Suppressor macrophage treated with lipopolysaccharide for 4 hours (primary cell): ENCODE results near the gene KCTD2.
A peak's percentile ranks its signal among the peaks of the same experiment; 100 is the strongest.
"Not testable (repeated sequence)": the region's sequence is repeated elsewhere in the genome, so short reads cannot be mapped to it uniquely, and the experiment has no call there.

Experiments
- DNase-seq: peaks from one replicate; pipeline ENCODE4 v3.0.0-alpha.2; 2020

The KCTD2 gene

DNA sequence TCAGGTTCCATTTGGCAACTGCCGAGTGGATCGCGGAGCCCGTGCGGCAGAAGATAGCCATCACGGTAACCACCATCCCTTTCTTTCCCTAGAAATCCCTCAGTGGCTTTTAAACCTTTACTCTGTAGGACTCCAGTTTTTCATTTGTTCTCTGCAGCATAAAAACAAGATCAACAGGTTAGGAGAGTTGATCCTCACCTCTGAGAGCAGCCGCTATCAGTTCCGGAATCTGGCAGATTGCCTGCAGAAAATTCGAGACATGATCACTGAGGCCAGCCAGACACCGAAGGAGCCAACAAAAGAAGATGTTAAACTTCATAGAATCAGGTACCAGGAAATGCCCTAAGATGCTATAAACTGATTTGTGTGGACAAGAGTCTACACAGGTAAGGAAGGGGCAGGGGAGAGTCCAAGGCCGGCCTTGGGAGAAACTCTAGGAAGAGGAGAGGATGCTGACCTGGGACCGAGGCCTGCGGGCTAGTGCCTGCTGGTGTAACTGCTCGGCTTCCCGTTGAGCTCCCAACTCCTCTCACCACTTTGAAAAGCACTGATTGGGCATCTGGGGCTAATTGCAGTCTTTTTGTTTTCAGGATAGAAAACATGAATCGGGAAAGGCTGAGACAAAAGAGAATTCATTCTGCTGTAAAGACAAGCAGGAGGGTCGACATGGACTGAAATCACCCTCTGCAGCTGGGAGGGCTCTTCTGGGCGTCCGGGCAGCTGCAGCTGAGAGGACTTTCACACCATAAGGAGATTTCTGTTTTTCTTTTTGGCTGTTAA, 26.5 kb upstream of the KCTD2 start:
- no peak for DNase-seq

DNA sequence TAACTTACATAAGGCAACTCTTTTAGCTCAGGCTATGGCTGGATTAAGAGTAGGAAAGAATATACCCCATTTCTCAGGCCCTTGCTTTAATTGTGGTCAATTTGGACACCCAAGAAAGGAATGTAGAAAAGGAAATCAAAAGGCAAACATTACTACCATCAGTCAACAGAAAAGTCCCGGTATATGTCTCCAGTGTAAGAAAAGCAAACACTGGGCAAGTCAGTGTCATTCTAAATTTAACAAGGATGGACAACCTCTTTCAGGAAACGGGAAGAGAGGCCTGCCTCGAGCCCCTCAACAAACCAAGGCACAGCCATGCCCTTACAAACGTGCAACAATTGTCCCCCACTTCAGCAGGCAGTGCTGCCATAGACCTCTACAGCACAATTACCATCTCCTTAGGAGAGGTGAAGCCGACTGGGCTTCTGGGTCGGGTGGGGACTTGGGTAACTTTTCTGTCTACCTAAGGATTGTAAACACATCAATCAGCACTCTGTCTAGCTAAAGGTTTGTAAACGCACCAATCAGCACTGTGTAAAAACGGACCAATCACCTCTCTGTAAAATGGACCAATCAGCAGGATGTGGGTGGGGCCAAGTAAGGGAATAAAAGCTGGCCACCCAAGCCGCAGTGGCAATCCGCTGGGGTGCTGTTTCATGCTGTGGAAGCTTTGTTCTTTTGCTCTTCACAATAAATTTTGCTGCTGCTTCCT, 22.2 kb upstream of the KCTD2 start:
- DNase-seq: no peak

DNA sequence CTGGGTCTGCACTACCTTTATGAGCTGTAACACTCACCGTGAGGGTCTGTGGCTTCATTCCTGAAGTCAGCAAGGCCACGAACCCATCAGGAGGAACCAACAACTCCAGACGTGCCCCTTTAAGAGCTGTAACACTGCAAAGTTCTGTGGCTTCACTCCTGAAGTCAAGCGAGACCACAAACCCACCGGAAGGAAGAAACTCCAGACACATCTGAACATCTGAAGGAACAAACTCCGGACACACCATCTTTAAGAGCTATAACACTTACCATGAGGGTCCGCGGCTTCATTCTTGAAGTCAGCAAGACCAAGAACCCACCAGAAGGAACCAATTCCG, 21.7 kb upstream of the KCTD2 start:
- not testable (repeated sequence) for DNase-seq

DNA sequence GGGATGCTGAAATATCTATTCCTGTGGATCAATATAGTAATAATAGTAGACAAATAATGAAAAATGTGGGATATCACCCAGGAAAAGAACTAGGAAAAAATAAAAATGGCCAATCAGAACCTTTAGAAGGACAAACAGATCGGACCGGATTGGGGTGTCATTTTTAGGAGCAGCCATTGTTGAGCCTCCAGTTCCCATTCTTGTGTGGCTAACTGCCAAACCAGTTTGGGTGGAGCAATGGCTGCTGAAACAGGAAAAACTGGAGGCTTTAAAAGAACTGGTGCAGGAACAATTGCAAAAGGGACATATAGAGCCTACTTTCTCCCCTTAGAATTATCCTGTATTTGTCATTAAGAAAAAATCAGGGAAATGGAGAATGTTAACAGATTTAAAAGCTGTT, 20.4 kb upstream of the KCTD2 start:
- DNase-seq: peak; percentile 18

DNA sequence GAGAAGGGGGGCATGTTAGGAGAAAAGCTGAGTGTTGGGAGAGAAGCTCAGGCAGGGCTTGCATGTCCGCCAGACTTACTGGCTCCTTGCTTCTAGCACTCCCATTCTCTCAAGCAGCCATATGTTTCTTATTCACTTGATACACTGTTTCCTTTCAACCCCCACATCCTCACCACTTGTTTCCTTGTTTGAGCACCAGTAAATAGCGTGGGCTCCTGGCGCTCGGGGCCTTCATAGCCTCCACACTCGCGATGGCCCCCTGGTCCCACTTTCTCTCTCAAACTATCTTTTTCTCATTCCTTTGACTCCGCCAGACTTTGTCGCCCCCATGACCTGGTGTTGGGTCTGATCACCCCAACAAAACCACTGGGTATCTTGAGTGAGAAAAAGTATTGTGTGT, 16.9 kb upstream of the KCTD2 start:
- DNase-seq: no peak

DNA sequence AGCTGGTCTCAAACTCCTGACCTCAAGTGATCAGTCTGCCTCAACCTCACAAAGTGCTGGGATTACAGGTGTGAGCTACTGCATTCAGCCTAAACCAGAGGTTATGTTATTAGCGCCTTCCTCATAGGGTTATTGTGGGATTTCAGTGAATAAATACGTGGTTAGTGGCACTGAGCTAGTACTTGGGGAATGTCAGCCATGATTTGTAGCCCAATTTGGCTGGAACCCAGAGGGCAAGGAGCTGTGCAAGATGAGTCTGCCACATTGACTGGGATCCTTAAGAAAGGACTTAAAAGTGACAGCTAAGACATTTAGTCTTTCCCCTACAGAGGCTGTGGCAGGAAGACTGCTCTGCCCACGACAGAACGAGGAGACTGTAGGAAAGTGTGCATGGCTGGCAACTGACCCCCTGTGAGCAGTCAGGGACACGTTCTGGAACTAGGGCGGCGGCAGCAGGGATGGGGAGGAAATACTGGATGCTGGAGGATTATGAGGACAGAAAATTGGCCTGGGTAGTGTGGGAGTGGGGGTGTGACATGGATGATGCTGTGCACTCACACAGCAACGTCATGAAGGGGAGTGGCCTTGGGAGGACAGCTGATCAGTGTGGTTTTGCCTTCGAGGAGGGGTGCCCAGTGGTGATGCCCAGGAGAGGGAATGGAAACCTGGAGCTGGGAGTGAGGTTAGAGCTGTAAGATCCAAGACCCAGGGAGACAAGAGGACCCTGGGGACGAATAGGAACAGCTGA, 14.9 kb upstream of the KCTD2 start:
- DNase-seq: peak; percentile 83

DNA sequence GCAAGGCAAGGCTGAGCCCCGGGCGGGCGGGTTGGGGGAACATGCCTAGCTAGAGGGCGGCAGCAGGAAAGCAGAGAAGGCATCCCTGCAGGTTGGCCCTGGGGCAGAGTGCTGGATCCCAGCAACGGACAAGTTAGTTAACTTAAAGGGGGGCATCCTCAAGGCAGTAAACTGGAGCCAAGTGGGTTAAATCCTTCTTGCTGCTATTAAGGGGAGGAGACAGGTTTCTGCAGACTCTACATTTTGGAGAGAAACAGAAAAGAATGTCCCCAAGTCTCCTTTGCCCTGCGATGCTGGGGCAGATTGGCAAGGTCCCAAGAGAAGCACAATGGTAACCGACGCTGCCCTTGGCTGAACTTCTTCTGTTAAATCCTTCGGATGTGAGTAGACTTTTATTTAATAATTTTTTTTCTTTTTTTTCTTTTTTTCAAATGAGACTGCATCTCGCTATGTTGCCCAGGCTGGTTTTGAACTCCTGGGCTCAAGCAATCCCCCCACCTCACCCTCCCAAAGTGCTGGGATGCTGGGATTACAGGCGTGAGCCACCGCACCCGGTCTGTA, 14.2 kb upstream of the KCTD2 start:
- no peak for DNase-seq

DNA sequence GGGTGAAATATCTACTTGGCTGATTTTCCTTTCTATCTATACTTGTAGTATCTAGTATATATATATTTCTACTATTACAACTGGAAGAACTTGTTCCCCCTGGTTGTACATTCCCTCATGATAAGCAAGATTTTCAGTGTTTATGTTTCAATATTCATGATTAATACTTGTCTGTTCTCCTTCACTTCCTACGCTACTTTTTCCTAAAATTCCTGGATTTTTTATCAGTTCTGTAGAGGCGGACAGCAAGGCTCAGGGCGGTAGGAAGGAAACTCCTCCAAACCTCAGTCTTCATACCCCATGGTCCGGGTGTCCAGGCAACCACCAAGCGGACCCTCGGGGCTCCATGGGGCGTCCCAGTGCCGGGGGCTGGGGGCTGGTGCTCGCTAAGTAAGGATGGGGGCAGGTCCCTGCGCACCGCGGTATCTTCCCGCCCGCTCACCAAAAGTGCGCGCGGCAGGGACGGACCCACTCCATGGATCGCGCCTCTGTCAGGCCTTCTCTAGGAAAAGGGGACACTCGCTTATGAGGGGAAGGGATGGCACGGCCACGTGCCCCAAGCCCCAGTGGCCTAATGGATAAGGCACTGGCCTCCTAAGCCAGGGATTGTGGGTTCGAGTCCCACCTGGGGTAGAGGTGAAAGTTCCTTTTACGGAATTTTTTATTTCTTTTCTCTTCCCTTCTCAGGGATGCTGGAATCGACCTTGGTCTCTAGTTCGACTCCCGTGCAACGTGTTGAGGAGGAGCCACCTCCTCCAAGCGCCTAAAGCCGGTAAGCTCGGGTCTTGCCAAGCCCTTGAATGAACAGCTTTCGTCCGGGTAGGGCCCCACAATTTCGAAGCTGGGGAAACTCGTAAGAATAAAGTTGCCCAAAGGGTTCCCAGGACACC, 13.4 kb upstream of the KCTD2 start:
- peak; percentile 96 for DNase-seq

DNA sequence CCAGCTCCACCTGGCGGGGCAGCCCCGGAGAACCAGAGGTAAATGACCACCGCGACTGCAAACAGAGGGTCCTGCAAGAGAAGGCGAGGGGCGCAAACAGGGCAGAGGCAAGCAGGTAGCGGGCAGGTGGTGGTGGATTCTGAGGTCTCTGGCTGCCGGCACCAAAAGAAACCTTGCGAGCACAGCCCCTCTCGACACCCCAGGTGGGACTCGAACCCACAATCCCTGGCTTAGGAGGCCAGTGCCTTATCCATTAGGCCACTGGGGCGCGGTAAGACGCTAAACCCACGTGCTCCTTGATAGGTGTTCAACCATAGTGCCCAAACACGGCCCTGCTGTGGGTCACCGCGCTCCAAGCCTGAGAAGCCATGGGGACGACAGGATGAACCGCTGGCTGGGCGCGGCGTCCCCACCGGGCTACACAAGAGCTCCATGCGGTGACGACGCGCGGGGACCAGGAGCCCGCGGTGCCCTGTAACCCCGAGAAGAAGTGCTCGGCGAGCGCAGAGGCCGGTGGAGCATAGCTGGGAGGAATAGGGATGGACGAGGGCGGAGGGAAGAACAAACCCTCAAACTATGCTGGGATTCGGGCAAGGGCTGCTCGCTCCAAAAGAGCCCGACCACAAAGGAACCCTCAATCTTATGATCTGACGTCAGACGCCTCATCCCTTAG, 12.7 kb upstream of the KCTD2 start:
- DNase-seq: peak; percentile 92

DNA sequence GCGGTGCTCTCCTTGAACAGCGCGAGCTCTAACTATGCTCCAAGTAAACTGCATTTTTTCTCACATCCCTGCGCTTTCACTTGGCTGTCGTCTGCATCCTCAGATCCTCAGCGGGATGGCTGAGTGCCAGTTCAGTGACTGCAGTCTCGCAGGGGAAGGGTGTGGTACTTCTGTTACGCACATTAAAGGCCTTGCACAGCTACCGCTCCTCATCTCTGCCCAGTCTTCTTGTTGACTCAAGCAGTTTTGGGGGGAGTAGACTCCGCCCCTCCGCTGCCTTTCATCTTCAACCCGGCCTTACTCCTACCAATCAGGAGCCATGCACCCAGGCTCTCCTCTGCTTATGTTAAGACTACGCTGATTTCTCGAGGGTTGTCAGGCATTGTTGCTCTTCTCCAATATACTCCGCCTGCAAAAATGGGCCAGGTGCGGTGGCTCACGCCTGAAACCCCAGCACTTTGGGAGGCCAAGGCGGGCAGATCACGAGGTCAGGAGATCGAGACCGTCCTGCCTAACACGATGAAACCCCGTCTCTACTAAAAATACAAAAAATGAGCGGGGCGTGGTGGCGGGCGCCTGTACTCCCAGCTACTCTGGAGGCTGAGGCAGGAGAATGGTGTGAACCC, 10.3 kb upstream of the KCTD2 start:
- DNase-seq: peak; percentile 79

DNA sequence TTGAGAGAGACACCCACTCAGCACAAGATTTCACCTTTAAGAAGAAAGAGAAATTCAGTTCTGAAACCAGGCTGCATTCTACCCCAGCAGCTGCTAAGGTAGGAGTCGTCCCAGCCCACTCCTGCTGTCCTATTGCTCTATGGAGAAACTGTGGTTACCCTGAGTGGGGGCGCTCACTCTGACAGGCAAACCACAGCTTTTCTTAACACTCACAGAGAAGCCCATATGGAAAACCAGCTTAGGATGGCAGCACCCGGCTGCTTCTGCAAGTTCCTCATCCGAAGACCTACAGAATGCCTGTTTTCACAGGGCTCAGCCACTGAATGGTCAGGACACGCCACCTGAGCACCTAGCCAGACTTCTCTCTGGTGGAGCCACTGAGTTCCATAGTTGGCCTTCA, 7.8 kb upstream of the KCTD2 start:
- no peak for DNase-seq

DNA sequence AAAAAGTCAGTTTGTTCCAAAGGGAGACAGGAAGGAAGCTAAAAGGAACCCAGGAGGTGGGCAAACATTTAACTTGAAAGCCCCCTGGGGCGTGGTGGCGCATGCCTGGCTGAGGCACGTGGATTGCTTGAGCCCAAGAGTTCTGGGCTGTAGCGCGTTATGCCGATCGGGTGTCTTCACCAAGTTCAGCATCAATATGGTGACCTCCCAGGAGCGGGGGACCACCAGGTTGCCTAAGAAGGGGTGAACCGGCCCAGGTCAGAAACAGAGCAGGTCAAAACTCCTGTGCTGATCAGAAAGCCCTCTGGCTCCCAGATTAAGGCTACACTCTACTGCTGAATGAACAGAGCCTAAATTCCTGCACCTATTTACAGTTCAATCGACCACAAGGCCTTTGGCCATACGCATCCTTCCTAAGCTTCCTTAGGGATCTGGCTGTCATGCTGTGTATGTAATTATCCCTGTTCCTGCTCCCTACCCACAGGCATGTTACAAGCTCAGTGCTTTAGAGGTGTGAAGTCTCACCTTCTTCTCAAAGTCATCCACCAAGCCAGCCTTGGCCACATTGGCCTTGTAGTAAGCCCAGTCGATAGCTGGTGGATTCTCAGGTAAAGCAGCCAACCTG, 5.3 kb upstream of the KCTD2 start:
- DNase-seq: no peak

DNA sequence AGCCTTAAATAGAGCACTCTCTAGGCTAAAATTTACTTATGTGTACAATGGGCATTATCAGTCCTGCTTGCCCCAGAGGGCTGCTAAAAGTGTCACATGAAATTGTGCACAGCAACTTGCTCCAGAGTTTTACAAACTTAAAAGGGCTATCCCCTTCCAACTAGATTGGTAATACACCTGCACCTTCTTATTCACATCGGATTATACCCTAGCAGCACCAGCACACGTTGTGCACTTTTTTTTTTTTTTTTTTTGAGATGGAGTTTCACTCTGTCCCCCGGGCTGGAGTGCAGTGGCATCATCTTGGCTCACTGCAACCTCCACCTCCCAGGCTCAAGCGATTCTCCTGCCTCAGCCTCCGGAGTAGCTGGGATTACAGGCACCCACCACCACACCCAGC, 3.2 kb upstream of the KCTD2 start:
- not testable (repeated sequence) for DNase-seq

DNA sequence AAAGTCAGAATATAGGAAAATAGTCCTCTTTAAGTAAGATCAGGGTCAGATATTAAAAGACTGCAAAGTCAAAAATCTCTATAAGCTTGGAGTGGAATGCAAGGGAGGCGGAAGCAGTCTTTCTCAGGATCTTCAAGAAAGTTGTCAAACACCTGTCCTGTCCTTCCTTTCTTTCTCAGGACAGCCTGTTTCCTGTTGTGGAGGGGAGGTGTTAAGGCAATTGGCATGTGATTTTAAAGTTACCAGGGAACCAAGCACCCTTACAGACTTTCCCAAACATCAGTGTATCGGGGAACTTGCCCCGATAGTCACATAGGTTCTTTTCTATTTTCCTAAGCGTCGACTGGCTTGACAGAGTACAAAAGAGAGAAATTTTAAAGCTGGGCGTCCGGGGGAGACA, 2.3 kb upstream of the KCTD2 start:
- no peak for DNase-seq

DNA sequence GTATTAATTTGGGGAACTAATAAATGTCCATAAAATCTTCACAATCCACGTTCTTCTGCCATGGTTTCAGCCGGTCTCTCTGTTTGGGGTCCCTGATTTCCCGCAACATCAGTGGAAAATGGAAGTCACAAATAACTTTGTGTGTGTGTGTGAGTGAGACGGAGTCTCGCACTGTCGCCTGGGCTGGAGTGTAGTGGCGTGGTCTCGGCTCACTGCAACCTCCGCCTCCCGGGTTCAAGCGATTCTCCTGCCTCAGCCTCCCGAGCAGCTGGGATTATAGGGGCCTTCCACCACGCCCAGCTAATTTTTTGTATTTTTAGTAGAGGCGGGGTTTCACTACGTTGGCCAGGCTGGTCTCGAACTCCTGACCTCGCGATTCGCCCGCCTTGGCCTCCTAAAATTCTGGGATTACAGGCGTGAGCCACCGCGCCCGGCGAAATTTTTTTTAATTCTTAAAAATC, 1.0 kb upstream of the KCTD2 start:
- not testable (repeated sequence) for DNase-seq

DNA sequence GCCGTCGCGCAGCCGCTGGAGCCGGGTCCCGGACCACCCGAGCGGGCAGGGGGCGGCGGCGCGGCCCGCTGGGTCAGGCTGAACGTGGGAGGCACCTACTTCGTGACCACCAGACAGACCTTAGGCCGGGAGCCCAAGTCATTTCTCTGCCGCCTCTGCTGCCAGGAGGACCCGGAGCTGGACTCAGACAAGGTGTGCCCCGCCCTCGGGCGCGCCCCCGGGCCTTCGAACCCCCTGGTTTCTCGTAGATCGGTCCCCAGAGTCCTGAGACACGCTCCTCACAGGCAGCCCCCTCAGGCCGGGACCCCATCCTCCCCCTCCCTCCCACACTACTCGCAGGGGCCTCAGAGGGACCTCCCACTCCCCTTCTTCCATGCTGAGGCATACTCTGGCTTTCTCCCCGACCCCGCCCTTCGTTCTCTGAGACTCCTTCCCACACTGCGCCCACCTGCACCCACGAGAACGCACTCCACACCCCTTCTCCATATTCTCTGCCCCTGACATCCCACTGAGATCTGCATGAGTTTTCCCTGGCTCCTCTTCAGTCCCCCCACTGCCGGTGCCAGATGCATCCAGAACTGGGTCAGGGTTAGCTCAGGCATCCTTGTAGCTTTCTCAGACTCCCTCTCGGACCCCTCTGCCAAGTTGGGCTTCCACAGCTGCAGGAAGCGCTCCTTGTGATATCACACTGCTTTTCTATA, 523 bp downstream of the KCTD2 start:
- no peak for DNase-seq

DNA sequence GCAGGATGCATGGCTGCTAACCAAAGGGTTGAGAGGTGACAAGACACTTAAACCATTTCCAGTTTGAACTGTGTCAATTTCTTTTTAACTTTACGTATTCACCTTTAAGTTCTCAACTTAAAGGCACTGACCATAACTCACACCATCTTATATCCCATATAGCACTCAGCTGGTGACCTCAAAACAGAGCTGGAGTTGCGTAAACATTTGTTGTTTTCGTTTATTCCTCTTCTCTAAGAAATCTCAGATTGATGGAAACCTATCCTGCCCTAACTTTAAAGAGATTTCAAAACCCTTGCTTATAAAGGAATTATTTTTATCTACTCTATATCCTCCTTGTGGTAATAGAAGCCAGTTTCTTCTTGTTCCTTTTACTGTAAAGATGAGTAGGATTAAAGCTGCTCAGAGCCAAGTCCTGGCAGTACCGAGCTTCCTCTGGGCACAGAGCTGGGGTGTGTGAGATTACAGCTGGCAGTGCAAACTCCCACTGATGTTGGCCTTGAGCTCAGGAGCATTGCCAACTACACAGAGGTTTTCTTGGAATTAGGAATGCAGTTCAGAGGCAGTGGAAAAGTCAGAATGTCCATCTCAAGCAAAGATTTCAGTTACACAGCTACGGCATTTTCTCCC, 1.3 kb downstream of the KCTD2 start:
- DNase-seq: no peak

DNA sequence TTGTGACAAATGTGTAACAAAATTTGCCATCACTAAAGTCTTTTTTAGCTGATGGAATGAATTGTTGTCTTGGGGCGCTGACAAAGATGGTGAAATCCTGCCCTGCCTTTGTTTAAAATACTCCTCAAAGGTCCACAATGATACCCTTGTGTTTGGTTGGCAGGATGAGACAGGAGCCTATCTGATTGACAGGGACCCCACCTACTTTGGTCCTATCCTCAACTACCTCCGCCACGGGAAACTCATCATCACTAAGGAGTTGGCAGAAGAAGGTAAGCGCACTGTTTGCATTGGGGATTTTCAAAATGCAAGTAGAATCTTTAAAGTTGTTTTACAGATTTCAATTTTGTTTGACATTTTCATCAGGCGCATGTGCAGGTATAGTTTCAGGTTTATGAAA, 2.0 kb downstream of the KCTD2 start:
- no peak for DNase-seq

DNA sequence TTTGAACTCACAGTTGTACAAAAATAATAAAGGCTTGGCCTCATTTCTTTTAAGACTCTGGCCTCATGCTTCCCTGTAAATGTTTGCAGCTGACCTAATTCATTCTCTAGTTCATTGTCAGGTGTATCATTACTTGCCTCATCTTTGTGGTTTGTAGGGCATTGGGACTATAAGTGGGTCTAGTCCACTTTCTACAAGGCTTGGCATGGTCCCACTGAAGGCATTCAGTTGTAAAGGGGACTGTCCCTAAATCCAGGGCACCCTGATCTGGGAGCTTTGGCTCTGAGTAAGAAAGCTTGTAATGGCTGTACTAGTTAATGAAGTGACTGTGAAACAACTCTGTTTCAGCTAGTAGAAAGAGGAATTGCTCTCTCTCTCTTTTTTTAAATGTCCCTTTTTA, 2.7 kb downstream of the KCTD2 start:
- DNase-seq: no peak

DNA sequence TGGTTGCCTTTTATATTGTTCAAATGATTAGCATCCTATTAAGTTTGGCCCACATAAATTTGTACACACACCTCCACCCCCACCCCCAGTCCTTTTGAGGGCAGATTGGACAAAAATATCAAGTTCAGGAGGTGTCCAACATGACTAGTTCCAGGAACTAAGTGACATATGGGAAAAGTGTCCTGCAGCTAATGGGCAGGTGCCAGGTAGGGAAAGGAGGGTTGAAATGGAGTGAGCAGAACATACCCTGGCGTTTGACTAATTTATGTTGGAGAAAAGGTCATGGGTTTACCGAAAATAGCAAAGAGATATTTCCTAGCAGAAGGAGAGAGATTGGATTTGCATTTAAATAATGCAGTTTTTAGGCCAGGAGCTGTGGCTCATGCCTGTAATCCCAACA, 4.9 kb downstream of the KCTD2 start:
- no peak for DNase-seq
